ENCODE measurements around the gene PAX7. TPM values are rescaled to one million over a fixed set of nuclear protein-coding genes. Genes with fewer than 3 reads are reported as not detected.

The PAX7 gene
- total RNA-seq, 1 experiment from 2014 or later: 0.24 TPM

DNA sequence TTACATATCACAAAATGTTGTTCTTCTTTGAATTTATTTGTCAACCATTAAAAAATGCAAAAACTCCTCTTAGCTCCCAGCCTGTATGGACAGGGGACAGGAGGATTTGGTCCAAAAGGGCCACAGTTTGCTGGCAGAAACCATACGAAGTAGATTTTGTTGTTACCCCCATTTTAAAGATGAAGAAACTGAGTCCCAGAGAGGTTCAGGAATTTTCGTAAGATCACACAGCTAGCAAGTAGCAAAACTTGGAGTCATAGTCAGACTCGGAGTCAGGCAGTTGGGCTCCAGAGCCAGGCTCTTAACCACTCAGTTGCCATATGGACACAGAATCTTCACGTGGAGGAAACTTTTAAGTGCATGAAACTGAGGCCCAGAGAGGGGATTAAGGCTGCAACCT is 137.4 kb downstream of the PAX7 start (continued):
- TF ChIP-seq, protein P1, sequence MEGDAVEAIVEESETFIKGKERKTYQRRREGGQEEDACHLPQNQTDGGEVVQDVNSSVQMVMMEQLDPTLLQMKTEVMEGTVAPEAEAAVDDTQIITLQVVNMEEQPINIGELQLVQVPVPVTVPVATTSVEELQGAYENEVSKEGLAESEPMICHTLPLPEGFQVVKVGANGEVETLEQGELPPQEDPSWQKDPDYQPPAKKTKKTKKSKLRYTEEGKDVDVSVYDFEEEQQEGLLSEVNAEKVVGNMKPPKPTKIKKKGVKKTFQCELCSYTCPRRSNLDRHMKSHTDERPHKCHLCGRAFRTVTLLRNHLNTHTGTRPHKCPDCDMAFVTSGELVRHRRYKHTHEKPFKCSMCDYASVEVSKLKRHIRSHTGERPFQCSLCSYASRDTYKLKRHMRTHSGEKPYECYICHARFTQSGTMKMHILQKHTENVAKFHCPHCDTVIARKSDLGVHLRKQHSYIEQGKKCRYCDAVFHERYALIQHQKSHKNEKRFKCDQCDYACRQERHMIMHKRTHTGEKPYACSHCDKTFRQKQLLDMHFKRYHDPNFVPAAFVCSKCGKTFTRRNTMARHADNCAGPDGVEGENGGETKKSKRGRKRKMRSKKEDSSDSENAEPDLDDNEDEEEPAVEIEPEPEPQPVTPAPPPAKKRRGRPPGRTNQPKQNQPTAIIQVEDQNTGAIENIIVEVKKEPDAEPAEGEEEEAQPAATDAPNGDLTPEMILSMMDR (IDR thresholded peaks at IDR 0.05): no peak
- TF ChIP-seq, protein P2, sequence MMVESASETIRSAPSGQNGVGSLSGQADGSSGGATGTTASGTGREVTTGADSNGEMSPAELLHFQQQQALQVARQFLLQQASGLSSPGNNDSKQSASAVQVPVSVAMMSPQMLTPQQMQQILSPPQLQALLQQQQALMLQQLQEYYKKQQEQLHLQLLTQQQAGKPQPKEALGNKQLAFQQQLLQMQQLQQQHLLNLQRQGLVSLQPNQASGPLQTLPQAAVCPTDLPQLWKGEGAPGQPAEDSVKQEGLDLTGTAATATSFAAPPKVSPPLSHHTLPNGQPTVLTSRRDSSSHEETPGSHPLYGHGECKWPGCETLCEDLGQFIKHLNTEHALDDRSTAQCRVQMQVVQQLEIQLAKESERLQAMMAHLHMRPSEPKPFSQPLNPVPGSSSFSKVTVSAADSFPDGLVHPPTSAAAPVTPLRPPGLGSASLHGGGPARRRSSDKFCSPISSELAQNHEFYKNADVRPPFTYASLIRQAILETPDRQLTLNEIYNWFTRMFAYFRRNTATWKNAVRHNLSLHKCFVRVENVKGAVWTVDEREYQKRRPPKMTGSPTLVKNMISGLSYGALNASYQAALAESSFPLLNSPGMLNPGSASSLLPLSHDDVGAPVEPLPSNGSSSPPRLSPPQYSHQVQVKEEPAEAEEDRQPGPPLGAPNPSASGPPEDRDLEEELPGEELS (CRISPR knock-in tag; IDR thresholded peaks at IDR 0.05): no peak

DNA sequence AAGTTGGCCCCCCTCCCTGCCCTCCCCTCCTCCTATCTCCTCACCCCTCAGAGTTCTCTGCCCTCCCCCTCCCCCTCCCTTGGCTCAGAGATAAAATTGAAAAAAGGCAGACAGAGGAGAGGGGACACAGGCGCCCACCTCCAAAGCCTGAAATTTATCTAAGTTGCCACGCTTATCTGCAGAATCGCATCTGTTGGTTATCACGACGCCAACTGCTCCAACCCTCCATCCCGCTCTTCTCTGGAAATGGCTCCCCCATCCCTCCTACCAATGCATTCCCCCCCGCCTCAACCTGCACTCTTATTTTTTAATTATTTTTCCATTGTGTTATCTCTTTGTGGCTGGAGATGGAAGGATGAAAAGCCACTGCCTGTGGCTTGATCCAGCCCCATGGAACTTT is 138.5 kb downstream of the PAX7 start:
- DNase-seq (ENCODE audit: low spot score) (no peak), ATAC-seq (no peak)
- H3K4me3 Mint-ChIP-seq: no peak overlapping the region
- H3K4me1 Mint-ChIP-seq: no peaks in the 10 kb centered on the region
- TF ChIP-seq TP53 (CRISPR knock-in tag; IDR thresholded peaks at IDR 0.05): no peak
- TF ChIP-seq, protein P3, sequence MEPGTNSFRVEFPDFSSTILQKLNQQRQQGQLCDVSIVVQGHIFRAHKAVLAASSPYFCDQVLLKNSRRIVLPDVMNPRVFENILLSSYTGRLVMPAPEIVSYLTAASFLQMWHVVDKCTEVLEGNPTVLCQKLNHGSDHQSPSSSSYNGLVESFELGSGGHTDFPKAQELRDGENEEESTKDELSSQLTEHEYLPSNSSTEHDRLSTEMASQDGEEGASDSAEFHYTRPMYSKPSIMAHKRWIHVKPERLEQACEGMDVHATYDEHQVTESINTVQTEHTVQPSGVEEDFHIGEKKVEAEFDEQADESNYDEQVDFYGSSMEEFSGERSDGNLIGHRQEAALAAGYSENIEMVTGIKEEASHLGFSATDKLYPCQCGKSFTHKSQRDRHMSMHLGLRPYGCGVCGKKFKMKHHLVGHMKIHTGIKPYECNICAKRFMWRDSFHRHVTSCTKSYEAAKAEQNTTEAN (CRISPR knock-in tag; IDR thresholded peaks at IDR 0.05): no peak
- H3K36me3 Mint-ChIP-seq: no peaks in the 10 kb centered on the region
- POLR2A ChIA-PET: no interaction called here
- no peak overlapping the region for H3K27ac Mint-ChIP-seq
- CTCF ChIA-PET: no interaction called here
- no peaks in the 10 kb centered on the region for H3K9me3 Mint-ChIP-seq
- peaks cover 36% of the 10 kb centered on the region for H3K27me3 Mint-ChIP-seq (ENCODE audit: low read depth)

DNA sequence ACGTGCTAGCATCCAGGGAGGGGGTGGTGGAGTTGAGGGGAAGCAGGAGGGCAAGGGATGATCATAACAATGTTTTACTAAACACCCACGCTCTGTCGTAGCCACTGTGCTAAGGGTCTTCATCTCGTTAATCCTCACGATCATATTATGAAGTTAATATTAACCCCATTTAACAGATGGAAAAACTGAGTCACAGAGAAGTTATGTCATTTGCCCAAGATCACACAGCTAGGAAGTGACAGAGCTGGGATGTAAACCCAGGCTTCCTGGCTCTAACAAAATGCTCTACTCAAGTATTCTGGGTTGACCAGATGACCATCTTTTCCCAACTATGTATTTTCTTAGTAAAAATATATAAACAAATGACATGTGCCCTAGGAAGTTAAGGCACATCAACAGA is 140.2 kb downstream of the PAX7 start:
- H3K4me3 Mint-ChIP-seq: no peak overlapping the region
- H3K4me1 Mint-ChIP-seq: no peaks in the 10 kb centered on the region
- no peaks in the 10 kb centered on the region for H3K36me3 Mint-ChIP-seq
- no peak overlapping the region for H3K27ac Mint-ChIP-seq
- ChIA-PET POLR2A (no interaction called here), CTCF (interaction anchor here (1.5 kb wide), 1 partner anchor 174 kb away, joined by 6 read pairs; no protein-coding TSS in a partner anchor)
- no peak for ATAC-seq
- DNase-seq (ENCODE audit: low spot score): no peak
- TF ChIP-seq ATF1 (CRISPR knock-in tag; IDR thresholded peaks at IDR 0.05) (no peak), ZNF416 (CRISPR knock-in tag; IDR thresholded peaks at IDR 0.05) (no peak), CBFB (CRISPR knock-in tag; IDR thresholded peaks at IDR 0.05; ENCODE audit: low read depth) (no peak), FOXK1 (CRISPR knock-in tag; IDR thresholded peaks at IDR 0.05) (no peak), IRF2 (CRISPR knock-in tag; IDR thresholded peaks at IDR 0.05; ENCODE audit: borderline replicate concordance, low read depth) (no peak)
- TF ChIP-seq, protein P4, sequence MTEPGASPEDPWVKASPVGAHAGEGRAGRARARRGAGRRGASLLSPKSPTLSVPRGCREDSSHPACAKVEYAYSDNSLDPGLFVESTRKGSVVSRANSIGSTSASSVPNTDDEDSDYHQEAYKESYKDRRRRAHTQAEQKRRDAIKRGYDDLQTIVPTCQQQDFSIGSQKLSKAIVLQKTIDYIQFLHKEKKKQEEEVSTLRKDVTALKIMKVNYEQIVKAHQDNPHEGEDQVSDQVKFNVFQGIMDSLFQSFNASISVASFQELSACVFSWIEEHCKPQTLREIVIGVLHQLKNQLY (CRISPR knock-in tag; IDR thresholded peaks at IDR 0.05): no peak
- H3K9me3 Mint-ChIP-seq: no peaks in the 10 kb centered on the region
- H3K27me3 Mint-ChIP-seq (ENCODE audit: low read depth): peaks cover 25% of the 10 kb centered on the region

DNA sequence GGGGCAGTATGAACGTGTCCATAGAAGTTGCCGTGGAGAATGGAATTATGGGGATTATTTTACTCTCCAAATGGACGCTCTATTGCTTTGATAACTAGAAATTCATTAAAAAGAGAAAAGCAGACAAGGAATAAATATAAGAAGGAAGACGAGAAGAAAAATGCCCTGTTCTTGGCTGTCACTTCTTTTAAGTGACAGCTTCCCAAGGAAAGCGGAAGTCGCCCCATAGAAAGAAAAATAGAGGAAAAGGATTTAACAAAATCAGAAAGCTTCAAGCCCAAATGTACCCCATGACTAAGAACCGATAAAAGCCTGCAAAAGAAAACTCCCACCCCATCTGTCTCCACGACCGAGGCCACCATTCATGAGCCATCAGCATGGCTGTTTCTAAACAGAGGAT is 143.1 kb downstream of the PAX7 start:
- CTCF ChIA-PET: interaction anchor here (0.5 to 1.7 kb wide), 3 partner anchors 9 to 177 kb away, joined by 3 to 4 read pairs (median 3); no protein-coding TSS in a partner anchor
- Mint-ChIP-seq H3K36me3 (no peaks in the 10 kb centered on the region), H3K27ac (no peak overlapping the region), H3K27me3 (ENCODE audit: low read depth) (peaks cover 18% of the 10 kb centered on the region), H3K9me3 (no peaks in the 10 kb centered on the region), H3K4me3 (no peak overlapping the region), H3K4me1 (peaks cover 9% of the 10 kb centered on the region)
- DNase-seq (ENCODE audit: low spot score) (no peak), ATAC-seq (no peak)
- TF ChIP-seq HMGA2 (CRISPR knock-in tag; IDR thresholded peaks at IDR 0.05): no peak
- no peak for TF ChIP-seq RORB (CRISPR knock-in tag; IDR thresholded peaks at IDR 0.05)
- no peak for TF ChIP-seq TCF7 (CRISPR knock-in tag; IDR thresholded peaks at IDR 0.05; ENCODE audit: low read depth)
- no peak for TF ChIP-seq FOXJ3 (CRISPR knock-in tag; IDR thresholded peaks at IDR 0.05; ENCODE audit: borderline replicate concordance)
- no peak for TF ChIP-seq ZNF671 (CRISPR knock-in tag; IDR thresholded peaks at IDR 0.05)
- no peak for TF ChIP-seq ZNF416 (CRISPR knock-in tag; IDR thresholded peaks at IDR 0.05)
- no peak for TF ChIP-seq FOXP1 (CRISPR knock-in tag; IDR thresholded peaks at IDR 0.05; ENCODE audit: borderline replicate concordance)
- TF ChIP-seq GTF2I (CRISPR knock-in tag; conservative IDR thresholded peaks at IDR 0.05): no peak
- POLR2A ChIA-PET: interaction anchor here (0.7 kb wide), 1 partner anchor 11 kb away, joined by 3 read pairs; no protein-coding TSS in a partner anchor
